Prostate gland (tissue), 2 donors: Measurements from ENCODE around the gene KCNQ1. TPM values are rescaled to one million over a fixed set of nuclear protein-coding genes. Genes with fewer than 3 reads are reported as not detected.

Experiments
- DNase-seq: peaks from one replicate; pipeline ENCODE4 v3.0.0-alpha.2; 2019; ENCODE audit warnings: low spot score
- H3K27ac ChIP-seq, 2 donors: fragments of 200-600 bp; sonication (generic); 2 replicates each; pipeline ENCODE4 v1.5.1; 2017 to 2019
- H3K27me3 ChIP-seq: fragments of 200-600 bp; sonication (generic); replicated peaks from 2 replicates; pipeline ENCODE4 v1.5.1; 2019; ENCODE audit not compliant: insufficient read depth
- H3K36me3 ChIP-seq, 2 donors: fragments of 200-600 bp; sonication (generic); 1 replicate in 1 of 2; 2 replicates in 1 of 2; pipeline versions ENCODE4 v1.5.1 to v1.8.1; 2017 to 2019
- H3K4me1 ChIP-seq: fragments of 200-600 bp; sonication (generic); replicated peaks from 2 replicates; pipeline ENCODE4 v1.5.1; 2019
- H3K4me3 ChIP-seq, 2 donors: fragments of 200-600 bp; sonication (generic); 2 replicates each; pipeline ENCODE4 v1.5.1; 2017 to 2019
- H3K9me3 ChIP-seq: fragments of 200-600 bp; sonication (generic); 2 replicates; pipeline ENCODE4 v1.5.1; 2017
- CTCF ChIP-seq, 4 experiments: fragments of 200-600 bp in 2 of 4; fragments of 450-650 bp in 2 of 4; sonication (generic) in 2 of 4; IDR thresholded peaks; 1 replicate in 3 of 4; 2 replicates in 1 of 4; pipeline ENCODE4 v1.5.1; 2016 to 2019; ENCODE audit warnings: antibody characterized with exemption in 4 of 4, mild to moderate bottlenecking in 2 of 4, moderate library complexity in 2 of 4
- POLR2A ChIP-seq: fragments of 450-650 bp; IDR thresholded peaks from one replicate; pipeline ENCODE4 v1.6.1; 2016; ENCODE audit warnings: antibody characterized with exemption, mild to moderate bottlenecking
- POLR2AphosphoS5 ChIP-seq: sonication (generic); formaldehyde crosslinking; IDR thresholded peaks from one replicate; pipeline ENCODE4 v1.6.1; 2017; ENCODE audit warnings: antibody characterized with exemption
- WGBS: methylation state at CpG from one replicate; pipeline ENCODE4 v1.1.5; 2018; 5-methylcytosine and 5-hydroxymethylcytosine counted together
- intact Hi-C: fragments of 100-400 bp; cut with DNase I; formaldehyde crosslinking; loops from one replicate; pipeline ENCODE4 v1.14.2; 2022
- total RNA-seq, 2 donors: library from RNA; depleted of rRNA; stranded (reverse); fragments of >200 nt; gene quantifications; one replicate each; pipeline ENCODE4 v1.1.0, GENCODE V29; 2016

Gene KCNQ1
- total RNA-seq, 2 donors from 2014 or later = 10.0 to 33.8 TPM

GRCh38 chr11:2718817-2719438, 274.1 kb downstream of the KCNQ1 start:
- Histone ChIP-seq H3K4me3 (no peak overlapping the region), H3K36me3 (no peaks in the 10 kb centered on the region), H3K9me3 (no peaks in the 10 kb centered on the region), H3K27ac (no peak overlapping the region), H3K4me1 (no peaks in the 10 kb centered on the region), H3K27me3 (no peaks in the 10 kb centered on the region)
- DNase-seq = no peak
- intact Hi-C loops = no loop called here
- no peak for TF ChIP-seq CTCF (IDR thresholded peaks at IDR 0.05)
- 97% methylated on average over 11 of the region's 11 CpGs for WGBS

GRCh38 chr11:2719831-2720590, 275.2 kb downstream of the KCNQ1 start:
- H3K36me3 ChIP-seq = no peaks in the 10 kb centered on the region
- WGBS = 87% methylated on average over 17 of the region's 17 CpGs
- H3K4me3 ChIP-seq = no peak overlapping the region
- H3K27ac ChIP-seq = no peak overlapping the region
- no peaks in the 10 kb centered on the region for H3K4me1 ChIP-seq
- DNase-seq = no peak
- H3K9me3 ChIP-seq = no peaks in the 10 kb centered on the region
- TF ChIP-seq CTCF (IDR thresholded peaks at IDR 0.05) = no peak
- TF ChIP-seq POLR2AphosphoS5 = no peak
- TF ChIP-seq POLR2A = no peak
- intact Hi-C loops = no loop called here
- H3K27me3 ChIP-seq = no peaks in the 10 kb centered on the region

GRCh38 chr11:2721210-2721916, 276.6 kb downstream of the KCNQ1 start:
- 88% methylated on average over 26 of the region's 27 CpGs for WGBS
- intact Hi-C loops = no loop called here
- H3K4me3 ChIP-seq = no peak overlapping the region
- no peaks in the 10 kb centered on the region for H3K4me1 ChIP-seq
- no peaks in the 10 kb centered on the region for H3K9me3 ChIP-seq
- no peak for DNase-seq
- no peaks in the 10 kb centered on the region for H3K27me3 ChIP-seq
- TF ChIP-seq CTCF (IDR thresholded peaks at IDR 0.05) (no peak), POLR2A (no peak), POLR2AphosphoS5 (no peak)
- no peaks in the 10 kb centered on the region for H3K36me3 ChIP-seq
- H3K27ac ChIP-seq = no peak overlapping the region

- H3K9me3 ChIP-seq = no peaks in the 10 kb centered on the region
- no peak for TF ChIP-seq POLR2A
- TF ChIP-seq CTCF (IDR thresholded peaks at IDR 0.05) = no peak
- TF ChIP-seq POLR2AphosphoS5 = no peak
- no peaks in the 10 kb centered on the region for H3K36me3 ChIP-seq
- WGBS = 86% methylated on average over 14 of the region's 15 CpGs
- no peaks in the 10 kb centered on the region for H3K27me3 ChIP-seq
- H3K27ac ChIP-seq = no peak overlapping the region
- no peaks in the 10 kb centered on the region for H3K4me1 ChIP-seq
- intact Hi-C loops = no loop called here
- no peak for DNase-seq
- no peak overlapping the region for H3K4me3 ChIP-seq
Measured at GRCh38 chr11:2722955-2723354, 278.1 kb downstream of the KCNQ1 start.
